ENCODE results near the gene YBX3.

GRCh38 chr12:10672231-10672868 is 50.8 kb downstream of the YBX3 start:
- TF ChIP-seq CTCF (IDR thresholded peaks at IDR 0.05) (no peak), POLR2A (IDR thresholded peaks at IDR 0.05) (no peak)
